ENCODE data around the gene HAUS6. TPM values are rescaled to one million over a fixed set of nuclear protein-coding genes. Genes with fewer than 3 reads are reported as not detected.
A peak's percentile ranks its signal among the peaks of the same experiment; 100 is the strongest.
"Not testable (repeated sequence)": the region's sequence is repeated elsewhere in the genome, so short reads cannot be mapped to it uniquely, and the experiment has no call there.

Gene HAUS6
- total RNA-seq, 1 donor from 2014 or later: 6.4 TPM

- intact Hi-C loops (cut with DNase I): loop anchor here (1.0 to 5.0 kb wide), 3 partner anchors 53 to 407 kb away; no protein-coding TSS in a partner anchor
- DNase-seq (ENCODE audit: low spot score): no peak
Observed at GRCh38 chr9:19049917-19050636, 52.6 kb downstream of the HAUS6 start.

GRCh38 chr9:19048966-19049916 is 53.5 kb downstream of the HAUS6 start, which contains the start of gene RRAGA:
Gene RRAGA (plus strand): TSS chr9:19049427. CDS start chr9:19049660, 233 bp downstream.
- intact Hi-C loops (cut with DNase I): loop anchor here (1.0 to 5.0 kb wide), 3 partner anchors 54 to 408 kb away; no protein-coding TSS in a partner anchor
- peak; percentile 96 for DNase-seq (ENCODE audit: low spot score)

- intact Hi-C loops (cut with DNase I): no loop called here
- no peak for DNase-seq (ENCODE audit: low spot score)
Observed at GRCh38 chr9:19036611-19037010, 66.1 kb downstream of the HAUS6 start.

- DNase-seq (ENCODE audit: low spot score): no peak
- intact Hi-C loops (cut with DNase I): no loop called here
Observed at GRCh38 chr9:19033015-19033414, 69.7 kb downstream of the HAUS6 start, which contains the start of gene SAXO1. Gene SAXO1 (minus strand): TSS chr9:19033209. CDS start chr9:19032908, 301 bp downstream.

- DNase-seq (ENCODE audit: low spot score): no peak
- intact Hi-C loops (cut with DNase I): no loop called here
Observed at GRCh38 chr9:19032406-19032805, 70.3 kb downstream of the HAUS6 start.

- intact Hi-C loops (cut with DNase I): no loop called here
Observed at GRCh38 chr9:19030899-19031298, 71.8 kb downstream of the HAUS6 start.

GRCh38 chr9:19028835-19029451 is 73.8 kb downstream of the HAUS6 start:
- no peak for DNase-seq (ENCODE audit: low spot score)
- intact Hi-C loops (cut with DNase I): loop anchor here (5.0 to 10.0 kb wide), 3 partner anchors 584 to 1214 kb away; no protein-coding TSS in a partner anchor

More at GRCh38 chr9:19030899-19031298, 71.8 kb downstream of the HAUS6 start:
- DNase-seq (ENCODE audit: low spot score): no peak

GRCh38 chr9:19027825-19028224 is 74.9 kb downstream of the HAUS6 start:
- no peak for DNase-seq (ENCODE audit: low spot score)
- intact Hi-C loops (cut with DNase I): loop anchor here (5.0 to 10.0 kb wide), 3 partner anchors 583 to 1213 kb away; no protein-coding TSS in a partner anchor

- intact Hi-C loops (cut with DNase I): loop anchor here (5.0 to 10.0 kb wide), 3 partner anchors 582 to 1212 kb away; no protein-coding TSS in a partner anchor
- DNase-seq (ENCODE audit: low spot score): no peak
Observed at GRCh38 chr9:19026375-19026774, 76.3 kb downstream of the HAUS6 start.

- intact Hi-C loops (cut with DNase I): loop anchor here (10.0 kb wide), 2 partner anchors 578 to 1208 kb away; no protein-coding TSS in a partner anchor
Observed at GRCh38 chr9:19023078-19023477, 79.6 kb downstream of the HAUS6 start.

GRCh38 chr9:19022206-19022605 is 80.5 kb downstream of the HAUS6 start:
- intact Hi-C loops (cut with DNase I): loop anchor here (10.0 kb wide), 2 partner anchors 577 to 1207 kb away; no protein-coding TSS in a partner anchor
- DNase-seq (ENCODE audit: low spot score): no peak

More at GRCh38 chr9:19023078-19023477, 79.6 kb downstream of the HAUS6 start:
- DNase-seq (ENCODE audit: low spot score): no peak

- intact Hi-C loops (cut with DNase I): loop anchor here (10.0 kb wide), 2 partner anchors 577 to 1207 kb away; no protein-coding TSS in a partner anchor
- not testable (repeated sequence) for DNase-seq (ENCODE audit: low spot score)
Observed at GRCh38 chr9:19021649-19022048, 81.1 kb downstream of the HAUS6 start.

GRCh38 chr9:19020886-19021455 is 81.7 kb downstream of the HAUS6 start:
- intact Hi-C loops (cut with DNase I): loop anchor here (10.0 kb wide), 2 partner anchors 576 to 1206 kb away; no protein-coding TSS in a partner anchor
- no peak for DNase-seq (ENCODE audit: low spot score)

GRCh38 chr9:19018201-19018600 is 84.5 kb downstream of the HAUS6 start:
- intact Hi-C loops (cut with DNase I): no loop called here
- DNase-seq (ENCODE audit: low spot score): no peak

- DNase-seq (ENCODE audit: low spot score): no peak
- intact Hi-C loops (cut with DNase I): no loop called here
Observed at GRCh38 chr9:19009391-19009965, 93.2 kb downstream of the HAUS6 start.

All from cardiac septum (tissue), 1 donor.